Measurements from ENCODE around the gene TSEN54.

- TF ChIP-seq JUND (IDR thresholded peaks at IDR 0.05) = no peak
- TF ChIP-seq, protein P1, sequence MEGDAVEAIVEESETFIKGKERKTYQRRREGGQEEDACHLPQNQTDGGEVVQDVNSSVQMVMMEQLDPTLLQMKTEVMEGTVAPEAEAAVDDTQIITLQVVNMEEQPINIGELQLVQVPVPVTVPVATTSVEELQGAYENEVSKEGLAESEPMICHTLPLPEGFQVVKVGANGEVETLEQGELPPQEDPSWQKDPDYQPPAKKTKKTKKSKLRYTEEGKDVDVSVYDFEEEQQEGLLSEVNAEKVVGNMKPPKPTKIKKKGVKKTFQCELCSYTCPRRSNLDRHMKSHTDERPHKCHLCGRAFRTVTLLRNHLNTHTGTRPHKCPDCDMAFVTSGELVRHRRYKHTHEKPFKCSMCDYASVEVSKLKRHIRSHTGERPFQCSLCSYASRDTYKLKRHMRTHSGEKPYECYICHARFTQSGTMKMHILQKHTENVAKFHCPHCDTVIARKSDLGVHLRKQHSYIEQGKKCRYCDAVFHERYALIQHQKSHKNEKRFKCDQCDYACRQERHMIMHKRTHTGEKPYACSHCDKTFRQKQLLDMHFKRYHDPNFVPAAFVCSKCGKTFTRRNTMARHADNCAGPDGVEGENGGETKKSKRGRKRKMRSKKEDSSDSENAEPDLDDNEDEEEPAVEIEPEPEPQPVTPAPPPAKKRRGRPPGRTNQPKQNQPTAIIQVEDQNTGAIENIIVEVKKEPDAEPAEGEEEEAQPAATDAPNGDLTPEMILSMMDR (IDR thresholded peaks at IDR 0.05) = no peak
- no peak for TF ChIP-seq TAF1 (IDR thresholded peaks at IDR 0.05; ENCODE audit: borderline replicate concordance, low read depth, low read length)
- TF ChIP-seq RCOR1 (IDR thresholded peaks at IDR 0.05; ENCODE audit: low read length) = no peak
- no peak for TF ChIP-seq CHD2 (IDR thresholded peaks at IDR 0.05; ENCODE audit: low read length, partially characterized antibody)
- TF ChIP-seq GABPA (IDR thresholded peaks at IDR 0.05; ENCODE audit: low read depth) = no peak
These were observed 29.4 kb upstream of the TSEN54 start for GRCh38 chr17:75486951-75487350.
